SK-N-SH (cell line): ENCODE results near the gene GPR68. TPM values are rescaled to one million over a fixed set of nuclear protein-coding genes. Genes with fewer than 3 reads are reported as not detected.

Experiments used
- CTCF ChIA-PET: fragments of 300-600, 350-600 bp; formaldehyde crosslinking; extraction: SDS; loops from one replicate; lab custom pipeline; 2021; lab: Yijun Ruan, JAX
- POLR2A ChIA-PET: fragments of 350-600 bp; sonication (Branson Sonifier 250); formaldehyde crosslinking; extraction: SDS; loops from one replicate; lab custom pipeline; 2020; ENCODE audit warnings: antibody characterized with exemption, inconsistent platforms; lab: Yijun Ruan, JAX
- DNase-seq: peaks from one replicate; pipeline ENCODE4 v3.0.0; 2012
- H2AFZ ChIP-seq: fragments of 200-600 bp; sonication (generic); 2 replicates; pipeline ENCODE4 v1.8.1; 2016; ENCODE audit warnings: antibody characterized with exemption, mild to moderate bottlenecking, low read depth
- H3F3A ChIP-seq: fragments of 200-600 bp; sonication (generic); replicated peaks from 2 replicates; pipeline ENCODE3; 2016; ENCODE audit warnings: antibody characterized with exemption, mild to moderate bottlenecking; ENCODE audit not compliant: insufficient read depth
- H3K27ac ChIP-seq, 2 experiments: fragments of 200-500 bp in 1 of 2; fragments of 200-600 bp in 1 of 2; sonication (Bioruptor generic) in 1 of 2; sonication (generic), shearing (Covaris generic) in 1 of 2; 2 replicates each; pipeline versions ENCODE4 v1.5.1 to v1.6.1; 2014 to 2016; ENCODE audit warnings: low read depth in 2 of 2, inconsistent platforms in 1 of 2, low read length in 1 of 2, mild to moderate bottlenecking in 1 of 2, mixed read lengths in 1 of 2
- H3K27me3 ChIP-seq: fragments of 200-600 bp; sonication (generic), shearing (Covaris generic); 2 replicates; pipeline ENCODE4 v1.6.1; 2016; ENCODE audit warnings: mixed run types; ENCODE audit not compliant: insufficient read depth
- H3K36me3 ChIP-seq, 2 experiments: fragments of 200-500 bp in 1 of 2; fragments of 200-600 bp in 1 of 2; sonication (Bioruptor generic) in 1 of 2; sonication (generic) in 1 of 2; replicated peaks in 1 of 2; 2 replicates each; pipeline versions ENCODE3 to v1.5.1; 2014 to 2016; ENCODE audit warnings: low read length in 1 of 2, mild to moderate bottlenecking in 1 of 2; ENCODE audit not compliant: insufficient read depth in 2 of 2, control insufficient read depth in 1 of 2
- H3K4me1 ChIP-seq, 2 experiments: fragments of 200-500 bp in 1 of 2; fragments of 200-600 bp in 1 of 2; sonication (Bioruptor generic) in 1 of 2; sonication (generic), shearing (Covaris generic) in 1 of 2; 2 replicates each; pipeline versions ENCODE4 v1.5.1 to v1.6.1; 2014 to 2016; ENCODE audit warnings: low read depth in 1 of 2, low read length in 1 of 2, mixed run types in 1 of 2; ENCODE audit not compliant: insufficient read depth in 2 of 2, control insufficient read depth in 1 of 2
- H3K4me2 ChIP-seq: fragments of 200-600 bp; sonication (generic), shearing (Covaris generic); 2 replicates; pipeline ENCODE4 v1.6.1; 2017; ENCODE audit warnings: mixed run types
- H3K4me3 ChIP-seq, 2 experiments: fragments of 200-500 bp in 1 of 2; fragments of 200-600 bp in 1 of 2; sonication (Bioruptor generic) in 1 of 2; sonication (generic), shearing (Covaris generic) in 1 of 2; 2 replicates each; pipeline versions ENCODE4 v1.5.1 to v1.8.1; 2014 to 2016; ENCODE audit warnings: low read depth in 2 of 2, inconsistent platforms in 1 of 2, low read length in 1 of 2, mild to moderate bottlenecking in 1 of 2, mixed read lengths in 1 of 2, moderate library complexity in 1 of 2
- H3K79me2 ChIP-seq: fragments of 200-600 bp; sonication (generic); 2 replicates; pipeline ENCODE4 v1.8.1; 2017; ENCODE audit warnings: mild to moderate bottlenecking; ENCODE audit not compliant: insufficient read depth
- H3K9ac ChIP-seq: fragments of 200-600 bp; sonication (generic); 2 replicates; pipeline ENCODE4 v1.6.1; 2017; ENCODE audit warnings: mixed run types
- H3K9me2 ChIP-seq: fragments of 200-600 bp; sonication (generic); 2 replicates; pipeline ENCODE4 v1.6.1; 2017; ENCODE audit warnings: mixed run types
- H3K9me3 ChIP-seq: fragments of 200-600 bp; sonication (generic); 2 replicates; pipeline ENCODE4 v1.6.1; 2017; ENCODE audit warnings: mixed run types, mild to moderate bottlenecking, moderate library complexity
- H4K20me1 ChIP-seq: fragments of 200-600 bp; sonication (generic); 2 replicates; pipeline ENCODE4 v1.6.1; 2017; ENCODE audit warnings: mild to moderate bottlenecking, mixed run types; ENCODE audit not compliant: insufficient read depth
- CTCF ChIP-seq: fragments of 200-600 bp; sonication (generic); IDR thresholded peaks from 2 replicates; pipeline ENCODE4 v1.6.1; 2017; ENCODE audit warnings: antibody characterized with exemption, mild to moderate bottlenecking, moderate library complexity
- ELF1 ChIP-seq: IDR thresholded peaks from 2 replicates; pipeline ENCODE4 v1.4.0; 2012
- EP300 ChIP-seq, 2 experiments: IDR thresholded peaks; 2 replicates each; pipeline versions ENCODE4 v1.4.0 to v1.6.1; 2012; ENCODE audit warnings: borderline replicate concordance in 1 of 2, low read depth in 1 of 2, low read length in 1 of 2
- FOSL2 ChIP-seq: IDR thresholded peaks from 2 replicates; pipeline ENCODE4 v1.4.0; 2012; ENCODE audit warnings: low read depth, mild to moderate bottlenecking, moderate library complexity, borderline replicate concordance
- FOXJ3 ChIP-seq: sonication (generic); formaldehyde crosslinking; IDR thresholded peaks from 2 replicates; pipeline ENCODE4 v1.5.1; 2020; ENCODE audit warnings: mild to moderate bottlenecking, missing genetic modification reagents
- GABPA ChIP-seq: IDR thresholded peaks from 2 replicates; pipeline ENCODE4 v1.4.0; 2012; ENCODE audit warnings: low read depth, mild to moderate bottlenecking
- GATA2 ChIP-seq: sonication (generic); formaldehyde crosslinking; IDR thresholded peaks from 2 replicates; pipeline ENCODE4 v1.5.0; 2020; ENCODE audit warnings: mild to moderate bottlenecking, missing genetic modification reagents
- MAX ChIP-seq: IDR thresholded peaks from 2 replicates; pipeline ENCODE4 v1.4.0; 2012; ENCODE audit warnings: low read depth
- MXI1 ChIP-seq: IDR thresholded peaks from 2 replicates; pipeline ENCODE4 v1.6.1; 2012; ENCODE audit warnings: mild to moderate bottlenecking, low read depth, low read length, improper control_type of control experiment
- PBX3 ChIP-seq: IDR thresholded peaks from 2 replicates; pipeline ENCODE4; 2012
- POLR2AphosphoS5 ChIP-seq: IDR thresholded peaks from 2 replicates; pipeline ENCODE4 v1.6.1; 2012; ENCODE audit warnings: low read depth, low read length
- REST ChIP-seq: IDR thresholded peaks from 2 replicates; pipeline ENCODE4 v1.6.1; 2012; ENCODE audit warnings: mild to moderate bottlenecking, low read depth, low read length, moderate library complexity
- SMC3 ChIP-seq: IDR thresholded peaks from 2 replicates; pipeline ENCODE4 v1.6.1; 2012; ENCODE audit warnings: low read depth, low read length, improper control_type of control experiment
- TAF1 ChIP-seq: IDR thresholded peaks from 2 replicates; pipeline ENCODE4 v1.6.1; 2012; ENCODE audit warnings: low read depth, mild to moderate bottlenecking, low read length, moderate library complexity, borderline replicate concordance
- TCF12 ChIP-seq: IDR thresholded peaks from 2 replicates; pipeline ENCODE4 v1.4.0; 2012
- USF1 ChIP-seq: IDR thresholded peaks from 2 replicates; pipeline ENCODE4 v1.4.0; 2012; ENCODE audit warnings: low read depth, borderline replicate concordance
- USF2 ChIP-seq: fragments of 150-350 bp; IDR thresholded peaks from 2 replicates; pipeline ENCODE4 v1.6.1; 2017; ENCODE audit warnings: antibody characterized with exemption, low read length, low read depth, borderline replicate concordance
- ZBTB33 ChIP-seq: IDR thresholded peaks from 2 replicates; pipeline ENCODE4 v1.4.0; 2012; ENCODE audit warnings: low read depth, borderline replicate concordance
- WGBS: methylation state at CpG from one replicate; pipeline ENCODE4 v1.1.6; 2017; ENCODE audit warnings: low lambda C conversion rate; 5-methylcytosine and 5-hydroxymethylcytosine counted together
- polyA plus RNA-seq, 3 experiments: library from polyadenylated mRNA; depleted of rRNA; stranded (reverse); fragments of >200 nt; gene quantifications; 2 replicates each; pipeline ENCODE4 v1.2.3, GENCODE V29; 2012

Gene GPR68
- polyA plus RNA-seq, 1 of the 3 experiments (the other 2 are of a cell fraction): 0.18 TPM

- CTCF ChIA-PET: interaction anchor here (1.6 kb wide), 1 partner anchor 11 kb away, joined by 4 read pairs; no protein-coding TSS in a partner anchor
- Histone ChIP-seq H2AFZ (no peak overlapping the region), H3F3A (no peaks in the 10 kb centered on the region), H3K9ac (no peak overlapping the region), H3K9me2 (no peaks in the 10 kb centered on the region), H3K4me3 (no peak overlapping the region), H3K36me3 (peaks cover 0 to 15% of the 10 kb centered on the region in 2 experiments), H3K4me2 (no peak overlapping the region), H3K9me3 (no peaks in the 10 kb centered on the region), H3K27me3 (no peaks in the 10 kb centered on the region), H4K20me1 (no peaks in the 10 kb centered on the region), H3K27ac (no peak overlapping the region), H3K79me2 (no peaks in the 10 kb centered on the region), H3K4me1 (peaks cover 0 to 7% of the 10 kb centered on the region in 2 experiments; a peak in 1 of 4 replicates)
- TF ChIP-seq CTCF (no peak), TAF1 (no peak), FOXJ3 (no peak), USF2 (no peak), EP300 (IDR thresholded peaks at IDR 0.05; ENCODE audit: borderline replicate concordance in 1 of 2, low read depth in 1 of 2, low read length in 1 of 2) (no peak), ELF1 (no peak), FOSL2 (no peak), PBX3 (no peak), GATA2 (CRISPR knock-in tag) (no peak), TCF12 (no peak), POLR2AphosphoS5 (no peak), MAX (no peak), GABPA (no peak), ZBTB33 (no peak), SMC3 (no peak), USF1 (no peak), MXI1 (no peak), REST (no peak)
- no peak for DNase-seq
- POLR2A ChIA-PET: no interaction called here
- WGBS: 95% methylated on average over 13 of the region's 13 CpGs
Observed at GRCh38 chr14:91187271-91187670, 57.2 kb downstream of the GPR68 start.
